Panc1 (cell line): ENCODE measurements around the gene SCGB1A1.

ENCODE experiments used
- CTCF ChIP-seq: fragments of 450-650 bp; IDR thresholded peaks from 2 replicates; pipeline ENCODE4 v1.5.1; 2017; ENCODE audit warnings: mild to moderate bottlenecking
- POLR2AphosphoS5 ChIP-seq: IDR thresholded peaks from 2 replicates; pipeline ENCODE4 v1.6.1; 2012; ENCODE audit warnings: mild to moderate bottlenecking, low read depth, low read length, moderate library complexity
- SIN3A ChIP-seq: IDR thresholded peaks from 2 replicates; pipeline ENCODE4 v1.6.1; 2012; ENCODE audit warnings: low read depth, mild to moderate bottlenecking, low read length, moderate library complexity, borderline replicate concordance; ENCODE audit not compliant: insufficient read depth
- TCF7L2 ChIP-seq: IDR thresholded peaks from 2 replicates; pipeline ENCODE4 v1.6.1; 2011; ENCODE audit warnings: mild to moderate bottlenecking, low read depth, low read length, inconsistent platforms
- TF ChIP-seq, protein P1 (sequence below), 2 experiments: IDR thresholded peaks; 2 replicates each; pipeline ENCODE4 v1.6.1; 2011 to 2012; ENCODE audit warnings: low read depth in 2 of 2, control low read depth in 1 of 2, low read length in 1 of 2, mild to moderate bottlenecking in 1 of 2, moderate library complexity in 1 of 2; ENCODE audit not compliant: insufficient read depth in 1 of 2

DNA sequence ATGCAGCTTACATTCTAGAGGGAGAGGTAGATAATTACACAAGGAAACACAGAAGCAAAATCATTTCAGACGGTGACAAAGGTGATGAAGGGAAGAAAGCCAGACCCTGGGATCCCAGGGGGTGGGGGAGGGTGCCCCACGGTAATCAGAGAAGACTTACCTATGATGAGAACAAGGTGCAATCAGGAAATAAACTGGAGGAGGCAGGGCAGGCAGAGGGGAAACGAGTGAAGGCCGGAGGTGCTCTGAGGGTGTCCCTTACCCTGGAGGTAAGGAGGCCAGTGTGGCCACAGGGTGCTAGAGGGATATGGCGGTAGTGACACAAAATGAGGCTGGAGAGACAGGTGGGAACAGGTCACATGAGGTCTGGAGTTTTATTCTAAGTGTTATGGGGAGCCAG lies 13.9 kb upstream of the SCGB1A1 start:
- TF ChIP-seq CTCF (no peak), SIN3A (no peak), POLR2AphosphoS5 (no peak), TCF7L2 (no peak)
- TF ChIP-seq, protein P1, sequence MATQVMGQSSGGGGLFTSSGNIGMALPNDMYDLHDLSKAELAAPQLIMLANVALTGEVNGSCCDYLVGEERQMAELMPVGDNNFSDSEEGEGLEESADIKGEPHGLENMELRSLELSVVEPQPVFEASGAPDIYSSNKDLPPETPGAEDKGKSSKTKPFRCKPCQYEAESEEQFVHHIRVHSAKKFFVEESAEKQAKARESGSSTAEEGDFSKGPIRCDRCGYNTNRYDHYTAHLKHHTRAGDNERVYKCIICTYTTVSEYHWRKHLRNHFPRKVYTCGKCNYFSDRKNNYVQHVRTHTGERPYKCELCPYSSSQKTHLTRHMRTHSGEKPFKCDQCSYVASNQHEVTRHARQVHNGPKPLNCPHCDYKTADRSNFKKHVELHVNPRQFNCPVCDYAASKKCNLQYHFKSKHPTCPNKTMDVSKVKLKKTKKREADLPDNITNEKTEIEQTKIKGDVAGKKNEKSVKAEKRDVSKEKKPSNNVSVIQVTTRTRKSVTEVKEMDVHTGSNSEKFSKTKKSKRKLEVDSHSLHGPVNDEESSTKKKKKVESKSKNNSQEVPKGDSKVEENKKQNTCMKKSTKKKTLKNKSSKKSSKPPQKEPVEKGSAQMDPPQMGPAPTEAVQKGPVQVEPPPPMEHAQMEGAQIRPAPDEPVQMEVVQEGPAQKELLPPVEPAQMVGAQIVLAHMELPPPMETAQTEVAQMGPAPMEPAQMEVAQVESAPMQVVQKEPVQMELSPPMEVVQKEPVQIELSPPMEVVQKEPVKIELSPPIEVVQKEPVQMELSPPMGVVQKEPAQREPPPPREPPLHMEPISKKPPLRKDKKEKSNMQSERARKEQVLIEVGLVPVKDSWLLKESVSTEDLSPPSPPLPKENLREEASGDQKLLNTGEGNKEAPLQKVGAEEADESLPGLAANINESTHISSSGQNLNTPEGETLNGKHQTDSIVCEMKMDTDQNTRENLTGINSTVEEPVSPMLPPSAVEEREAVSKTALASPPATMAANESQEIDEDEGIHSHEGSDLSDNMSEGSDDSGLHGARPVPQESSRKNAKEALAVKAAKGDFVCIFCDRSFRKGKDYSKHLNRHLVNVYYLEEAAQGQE (IDR thresholded peaks at IDR 0.05; ENCODE audit: insufficient read depth in 1 of 2, low read depth in 2 of 2, low read length in 1 of 2), result no peak
